ENCODE results near the gene KLF13. TPM values are rescaled to one million over a fixed set of nuclear protein-coding genes. Genes with fewer than 3 reads are reported as not detected.

The KLF13 gene
- total RNA-seq, 4 donors from 2014 or later, result 49.7 to 67.5 (median 62.3) TPM

- no peak for ATAC-seq (ENCODE audit: low FRiP score)
Measured at GRCh38 chr15:31373970-31374369, 47.3 kb downstream of the KLF13 start.

GRCh38 chr15:31374489-31374888, 47.9 kb downstream of the KLF13 start:
- no peak for TF ChIP-seq CTCF (IDR thresholded peaks at IDR 0.05)
- DNase-seq (ENCODE audit: low spot score) (no peak), ATAC-seq (ENCODE audit: low FRiP score) (no peak)

More at GRCh38 chr15:31373970-31374369, 47.3 kb downstream of the KLF13 start:
- TF ChIP-seq CTCF (IDR thresholded peaks at IDR 0.05), result no peak
- DNase-seq (ENCODE audit: low spot score), result no peak

- no peak for ATAC-seq (ENCODE audit: low FRiP score)
- TF ChIP-seq CTCF (IDR thresholded peaks at IDR 0.05), result no peak
- no peak for DNase-seq (ENCODE audit: low spot score)
Measured at GRCh38 chr15:31374986-31375385, 48.4 kb downstream of the KLF13 start.

GRCh38 chr15:31375772-31376171, 49.1 kb downstream of the KLF13 start:
- no peak for ATAC-seq (ENCODE audit: low FRiP score)
- DNase-seq (ENCODE audit: low spot score), result no peak
- TF ChIP-seq CTCF (IDR thresholded peaks at IDR 0.05), result no peak

GRCh38 chr15:31376511-31376910, 49.9 kb downstream of the KLF13 start:
- no peak for ATAC-seq (ENCODE audit: low FRiP score)
- DNase-seq (ENCODE audit: low spot score), result no peak
- TF ChIP-seq CTCF (IDR thresholded peaks at IDR 0.05), result no peak

GRCh38 chr15:31377030-31377429, 50.4 kb downstream of the KLF13 start:
- ATAC-seq (ENCODE audit: low FRiP score), result no peak
- TF ChIP-seq CTCF (IDR thresholded peaks at IDR 0.05), result no peak
- DNase-seq (ENCODE audit: low spot score), result no peak

GRCh38 chr15:31378363-31378903, 51.8 kb downstream of the KLF13 start:
- ATAC-seq (ENCODE audit: low FRiP score), result no peak
- no peak for TF ChIP-seq CTCF (IDR thresholded peaks at IDR 0.05)
- DNase-seq (ENCODE audit: low spot score), result no peak
